ENCODE data around the gene ABCA10. TPM values are rescaled to one million over a fixed set of nuclear protein-coding genes. Genes with fewer than 3 reads are reported as not detected.

ABCA10 gene
- total and polyA plus RNA-seq, 2 experiments from 2014 or later: not detected

DNA sequence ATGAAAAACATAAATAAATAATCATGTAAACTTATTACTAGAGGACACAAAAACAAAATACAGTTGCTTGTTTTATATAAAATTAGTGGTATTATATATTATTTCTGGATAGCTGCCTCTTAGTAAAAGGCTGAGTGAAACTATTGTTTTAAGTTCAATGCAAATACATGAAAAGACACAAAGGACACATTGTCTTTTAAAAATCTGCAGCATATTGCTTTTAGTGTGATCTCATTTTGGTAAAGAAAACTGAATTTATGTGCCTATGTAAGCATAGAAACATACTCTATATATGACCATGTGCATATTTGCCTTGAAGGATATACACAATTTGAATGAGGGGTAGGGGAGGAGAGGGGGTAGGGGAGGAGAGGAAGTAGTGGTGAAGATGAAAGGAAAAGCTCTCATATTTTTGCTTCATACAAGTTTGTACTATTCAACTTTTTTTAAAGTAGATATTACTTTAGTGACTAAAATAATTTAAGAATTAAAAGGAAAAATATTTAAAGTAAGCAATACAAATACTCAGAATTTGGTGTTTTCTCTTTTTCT is 5.8 kb downstream of the ABCA10 start:
- no peaks in the 10 kb centered on the region; the same call in 1 of the 2 replicates for H3K4me1 ChIP-seq (ENCODE audit: insufficient read depth)
- no peaks in the 10 kb centered on the region for H3K79me2 ChIP-seq (replicated peaks; ENCODE audit: insufficient read depth)
- no peak overlapping the region for H3K4me3 Mint-ChIP-seq
- H3K27me3 ChIP-seq (ENCODE audit: insufficient read depth): no peaks in the 10 kb centered on the region
- H3K27ac ChIP-seq (ENCODE audit: low read depth): no peak overlapping the region
- DNase-seq (ENCODE audit: low spot score) (no peak), ATAC-seq (no peak)
- H3K27ac Mint-ChIP-seq: no peak overlapping the region
- H3K9me3 Mint-ChIP-seq: no peaks in the 10 kb centered on the region
- H4K20me1 ChIP-seq (replicated peaks; ENCODE audit: insufficient read depth): no peaks in the 10 kb centered on the region
- TF ChIP-seq ZNF114 (CRISPR knock-in tag; IDR thresholded peaks at IDR 0.05) (no peak), STAT1 (IDR thresholded peaks at IDR 0.05; ENCODE audit: unreplicated experiment) (no peak), ZNF331 (CRISPR knock-in tag; IDR thresholded peaks at IDR 0.05; ENCODE audit: low read depth) (no peak), EZH2 (IDR thresholded peaks at IDR 0.05; ENCODE audit: low read depth, unreplicated experiment) (no peak), EZH2phosphoT487 (IDR thresholded peaks at IDR 0.05; ENCODE audit: unreplicated experiment) (no peak), POLR2AphosphoS5 (IDR thresholded peaks at IDR 0.05; ENCODE audit: low read depth) (no peak)
- TF ChIP-seq, protein P1, sequence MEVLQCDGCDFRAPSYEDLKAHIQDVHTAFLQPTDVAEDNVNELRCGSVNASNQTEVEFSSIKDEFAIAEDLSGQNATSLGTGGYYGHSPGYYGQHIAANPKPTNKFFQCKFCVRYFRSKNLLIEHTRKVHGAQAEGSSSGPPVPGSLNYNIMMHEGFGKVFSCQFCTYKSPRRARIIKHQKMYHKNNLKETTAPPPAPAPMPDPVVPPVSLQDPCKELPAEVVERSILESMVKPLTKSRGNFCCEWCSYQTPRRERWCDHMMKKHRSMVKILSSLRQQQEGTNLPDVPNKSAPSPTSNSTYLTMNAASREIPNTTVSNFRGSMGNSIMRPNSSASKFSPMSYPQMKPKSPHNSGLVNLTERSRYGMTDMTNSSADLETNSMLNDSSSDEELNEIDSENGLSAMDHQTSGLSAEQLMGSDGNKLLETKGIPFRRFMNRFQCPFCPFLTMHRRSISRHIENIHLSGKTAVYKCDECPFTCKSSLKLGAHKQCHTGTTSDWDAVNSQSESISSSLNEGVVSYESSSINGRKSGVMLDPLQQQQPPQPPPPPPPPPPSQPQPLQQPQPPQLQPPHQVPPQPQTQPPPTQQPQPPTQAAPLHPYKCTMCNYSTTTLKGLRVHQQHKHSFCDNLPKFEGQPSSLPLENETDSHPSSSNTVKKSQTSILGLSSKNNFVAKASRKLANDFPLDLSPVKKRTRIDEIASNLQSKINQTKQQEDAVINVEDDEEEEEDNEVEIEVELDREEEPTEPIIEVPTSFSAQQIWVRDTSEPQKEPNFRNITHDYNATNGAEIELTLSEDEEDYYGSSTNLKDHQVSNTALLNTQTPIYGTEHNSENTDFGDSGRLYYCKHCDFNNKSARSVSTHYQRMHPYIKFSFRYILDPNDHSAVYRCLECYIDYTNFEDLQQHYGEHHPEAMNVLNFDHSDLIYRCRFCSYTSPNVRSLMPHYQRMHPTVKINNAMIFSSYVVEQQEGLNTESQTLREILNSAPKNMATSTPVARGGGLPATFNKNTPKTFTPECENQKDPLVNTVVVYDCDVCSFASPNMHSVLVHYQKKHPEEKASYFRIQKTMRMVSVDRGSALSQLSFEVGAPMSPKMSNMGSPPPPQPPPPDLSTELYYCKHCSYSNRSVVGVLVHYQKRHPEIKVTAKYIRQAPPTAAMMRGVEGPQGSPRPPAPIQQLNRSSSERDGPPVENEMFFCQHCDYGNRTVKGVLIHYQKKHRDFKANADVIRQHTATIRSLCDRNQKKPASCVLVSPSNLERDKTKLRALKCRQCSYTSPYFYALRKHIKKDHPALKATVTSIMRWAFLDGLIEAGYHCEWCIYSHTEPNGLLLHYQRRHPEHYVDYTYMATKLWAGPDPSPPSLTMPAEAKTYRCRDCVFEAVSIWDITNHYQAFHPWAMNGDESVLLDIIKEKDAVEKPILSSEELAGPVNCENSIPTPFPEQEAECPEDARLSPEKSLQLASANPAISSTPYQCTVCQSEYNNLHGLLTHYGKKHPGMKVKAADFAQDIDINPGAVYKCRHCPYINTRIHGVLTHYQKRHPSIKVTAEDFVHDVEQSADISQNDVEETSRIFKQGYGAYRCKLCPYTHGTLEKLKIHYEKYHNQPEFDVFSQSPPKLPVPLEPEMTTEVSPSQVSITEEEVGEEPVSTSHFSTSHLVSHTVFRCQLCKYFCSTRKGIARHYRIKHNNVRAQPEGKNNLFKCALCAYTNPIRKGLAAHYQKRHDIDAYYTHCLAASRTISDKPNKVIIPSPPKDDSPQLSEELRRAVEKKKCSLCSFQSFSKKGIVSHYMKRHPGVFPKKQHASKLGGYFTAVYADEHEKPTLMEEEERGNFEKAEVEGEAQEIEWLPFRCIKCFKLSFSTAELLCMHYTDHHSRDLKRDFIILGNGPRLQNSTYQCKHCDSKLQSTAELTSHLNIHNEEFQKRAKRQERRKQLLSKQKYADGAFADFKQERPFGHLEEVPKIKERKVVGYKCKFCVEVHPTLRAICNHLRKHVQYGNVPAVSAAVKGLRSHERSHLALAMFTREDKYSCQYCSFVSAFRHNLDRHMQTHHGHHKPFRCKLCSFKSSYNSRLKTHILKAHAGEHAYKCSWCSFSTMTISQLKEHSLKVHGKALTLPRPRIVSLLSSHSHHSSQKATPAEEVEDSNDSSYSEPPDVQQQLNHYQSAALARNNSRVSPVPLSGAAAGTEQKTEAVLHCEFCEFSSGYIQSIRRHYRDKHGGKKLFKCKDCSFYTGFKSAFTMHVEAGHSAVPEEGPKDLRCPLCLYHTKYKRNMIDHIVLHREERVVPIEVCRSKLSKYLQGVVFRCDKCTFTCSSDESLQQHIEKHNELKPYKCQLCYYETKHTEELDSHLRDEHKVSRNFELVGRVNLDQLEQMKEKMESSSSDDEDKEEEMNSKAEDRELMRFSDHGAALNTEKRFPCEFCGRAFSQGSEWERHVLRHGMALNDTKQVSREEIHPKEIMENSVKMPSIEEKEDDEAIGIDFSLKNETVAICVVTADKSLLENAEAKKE (CRISPR knock-in tag; IDR thresholded peaks at IDR 0.05): no peak
- TF ChIP-seq, protein P2, sequence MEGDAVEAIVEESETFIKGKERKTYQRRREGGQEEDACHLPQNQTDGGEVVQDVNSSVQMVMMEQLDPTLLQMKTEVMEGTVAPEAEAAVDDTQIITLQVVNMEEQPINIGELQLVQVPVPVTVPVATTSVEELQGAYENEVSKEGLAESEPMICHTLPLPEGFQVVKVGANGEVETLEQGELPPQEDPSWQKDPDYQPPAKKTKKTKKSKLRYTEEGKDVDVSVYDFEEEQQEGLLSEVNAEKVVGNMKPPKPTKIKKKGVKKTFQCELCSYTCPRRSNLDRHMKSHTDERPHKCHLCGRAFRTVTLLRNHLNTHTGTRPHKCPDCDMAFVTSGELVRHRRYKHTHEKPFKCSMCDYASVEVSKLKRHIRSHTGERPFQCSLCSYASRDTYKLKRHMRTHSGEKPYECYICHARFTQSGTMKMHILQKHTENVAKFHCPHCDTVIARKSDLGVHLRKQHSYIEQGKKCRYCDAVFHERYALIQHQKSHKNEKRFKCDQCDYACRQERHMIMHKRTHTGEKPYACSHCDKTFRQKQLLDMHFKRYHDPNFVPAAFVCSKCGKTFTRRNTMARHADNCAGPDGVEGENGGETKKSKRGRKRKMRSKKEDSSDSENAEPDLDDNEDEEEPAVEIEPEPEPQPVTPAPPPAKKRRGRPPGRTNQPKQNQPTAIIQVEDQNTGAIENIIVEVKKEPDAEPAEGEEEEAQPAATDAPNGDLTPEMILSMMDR (conservative IDR thresholded peaks at IDR 0.05; ENCODE audit: low read depth in 2 of 2): no peak
- TF ChIP-seq, protein P3, sequence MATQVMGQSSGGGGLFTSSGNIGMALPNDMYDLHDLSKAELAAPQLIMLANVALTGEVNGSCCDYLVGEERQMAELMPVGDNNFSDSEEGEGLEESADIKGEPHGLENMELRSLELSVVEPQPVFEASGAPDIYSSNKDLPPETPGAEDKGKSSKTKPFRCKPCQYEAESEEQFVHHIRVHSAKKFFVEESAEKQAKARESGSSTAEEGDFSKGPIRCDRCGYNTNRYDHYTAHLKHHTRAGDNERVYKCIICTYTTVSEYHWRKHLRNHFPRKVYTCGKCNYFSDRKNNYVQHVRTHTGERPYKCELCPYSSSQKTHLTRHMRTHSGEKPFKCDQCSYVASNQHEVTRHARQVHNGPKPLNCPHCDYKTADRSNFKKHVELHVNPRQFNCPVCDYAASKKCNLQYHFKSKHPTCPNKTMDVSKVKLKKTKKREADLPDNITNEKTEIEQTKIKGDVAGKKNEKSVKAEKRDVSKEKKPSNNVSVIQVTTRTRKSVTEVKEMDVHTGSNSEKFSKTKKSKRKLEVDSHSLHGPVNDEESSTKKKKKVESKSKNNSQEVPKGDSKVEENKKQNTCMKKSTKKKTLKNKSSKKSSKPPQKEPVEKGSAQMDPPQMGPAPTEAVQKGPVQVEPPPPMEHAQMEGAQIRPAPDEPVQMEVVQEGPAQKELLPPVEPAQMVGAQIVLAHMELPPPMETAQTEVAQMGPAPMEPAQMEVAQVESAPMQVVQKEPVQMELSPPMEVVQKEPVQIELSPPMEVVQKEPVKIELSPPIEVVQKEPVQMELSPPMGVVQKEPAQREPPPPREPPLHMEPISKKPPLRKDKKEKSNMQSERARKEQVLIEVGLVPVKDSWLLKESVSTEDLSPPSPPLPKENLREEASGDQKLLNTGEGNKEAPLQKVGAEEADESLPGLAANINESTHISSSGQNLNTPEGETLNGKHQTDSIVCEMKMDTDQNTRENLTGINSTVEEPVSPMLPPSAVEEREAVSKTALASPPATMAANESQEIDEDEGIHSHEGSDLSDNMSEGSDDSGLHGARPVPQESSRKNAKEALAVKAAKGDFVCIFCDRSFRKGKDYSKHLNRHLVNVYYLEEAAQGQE (IDR thresholded peaks at IDR 0.05; ENCODE audit: unreplicated experiment): no peak
- no peaks in the 10 kb centered on the region for H3K27me3 Mint-ChIP-seq (ENCODE audit: insufficient read depth, low read depth, poor library complexity)
- no peaks in the 10 kb centered on the region for H3K4me1 Mint-ChIP-seq
- H3F3A ChIP-seq (replicated peaks; ENCODE audit: low read depth): no peaks in the 10 kb centered on the region
- no peak overlapping the region for H3K4me2 ChIP-seq
- no peaks in the 10 kb centered on the region for H3K36me3 Mint-ChIP-seq (ENCODE audit: low read depth)
- no peaks in the 10 kb centered on the region for H3K9me2 ChIP-seq (ENCODE audit: insufficient read depth)
- H2AFZ ChIP-seq: no peak overlapping the region
- H3K4me3 ChIP-seq: no peak overlapping the region
- no peaks in the 10 kb centered on the region for H3K36me3 ChIP-seq (ENCODE audit: insufficient read depth)
